Stimulated activated CD8-positive, alpha-beta memory T cell treated with anti-CD3 and anti-CD28 coated beads, Interleukin-4, amount 100 ng/mL, for 1 hour (primary cell): Measurements from ENCODE around the gene MAFB.

Experiments used
- DNase-seq, 2 donors: peaks; one replicate each; pipeline ENCODE4 v3.0.0-alpha.2; 2020; ENCODE audit warnings: low read depth in 2 of 2, low spot score in 1 of 2

The MAFB gene

GRCh38 chr20:40682104-40682981 lies 6.7 kb downstream of the MAFB start:
- DNase-seq = no peak

- no peak for DNase-seq
Observed at GRCh38 chr20:40681684-40682083, 7.4 kb downstream of the MAFB start.

GRCh38 chr20:40681165-40681564 lies 7.9 kb downstream of the MAFB start:
- no peak for DNase-seq

DNA sequence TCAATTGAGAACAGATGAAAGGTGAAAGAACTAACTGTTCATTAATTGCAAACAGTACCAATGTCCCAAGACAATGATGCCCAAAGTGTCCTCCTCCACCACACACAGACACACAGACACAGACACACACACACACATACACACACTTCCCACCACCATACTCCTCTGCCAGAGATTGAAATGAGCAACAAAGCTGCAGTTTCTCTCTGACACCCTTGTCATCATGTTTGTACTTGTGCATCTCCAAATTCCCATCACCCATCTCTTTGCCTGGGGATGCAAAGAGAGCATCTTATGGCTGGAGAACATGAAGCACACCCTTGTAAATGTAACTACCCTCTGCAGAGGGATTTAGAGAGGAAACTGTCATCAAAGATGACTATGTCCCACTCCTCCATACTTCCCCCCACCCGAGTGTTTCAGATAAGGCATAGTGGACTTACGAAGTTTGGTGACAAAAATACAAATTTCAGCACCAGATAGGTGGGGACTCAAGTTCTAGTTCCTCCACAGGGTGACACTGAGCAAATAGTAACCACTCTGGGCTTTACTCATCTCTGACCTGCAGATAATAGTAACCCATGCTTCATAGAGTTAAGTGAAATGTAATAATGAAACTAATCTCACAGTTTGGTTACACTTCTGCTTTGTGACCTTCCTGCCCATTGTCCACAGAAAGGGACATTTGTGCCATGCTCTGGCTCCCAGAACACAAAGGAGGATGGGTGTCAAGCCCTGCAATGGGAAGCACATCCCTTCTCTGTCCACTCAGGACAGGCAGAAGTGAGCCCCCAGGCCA lies 8.7 kb downstream of the MAFB start:
- no peak for DNase-seq

DNA sequence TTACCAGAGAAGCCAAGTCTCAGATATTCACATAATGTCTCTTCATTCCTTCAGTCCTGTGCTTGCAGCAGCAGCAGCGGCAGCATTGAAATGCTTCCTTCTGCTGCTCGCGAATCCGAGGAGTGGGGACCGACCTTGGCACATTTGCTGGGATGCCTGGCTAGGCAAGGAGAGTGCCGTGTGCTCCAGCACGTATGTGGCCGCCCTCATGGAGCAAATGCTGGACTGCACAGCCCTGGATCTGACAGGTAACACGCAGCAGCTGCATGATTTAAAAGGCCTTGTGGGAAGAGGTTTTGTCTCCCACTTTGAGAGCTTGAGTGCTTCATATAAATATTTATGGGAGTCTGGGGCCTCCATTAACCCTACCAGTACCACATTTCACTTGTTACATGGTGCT lies 9.9 kb downstream of the MAFB start:
- no peak for DNase-seq

GRCh38 chr20:40678286-40678875 lies 10.7 kb downstream of the MAFB start:
- no peak for DNase-seq

- DNase-seq = no peak
Observed at GRCh38 chr20:40677343-40677924, 11.6 kb downstream of the MAFB start.

DNA sequence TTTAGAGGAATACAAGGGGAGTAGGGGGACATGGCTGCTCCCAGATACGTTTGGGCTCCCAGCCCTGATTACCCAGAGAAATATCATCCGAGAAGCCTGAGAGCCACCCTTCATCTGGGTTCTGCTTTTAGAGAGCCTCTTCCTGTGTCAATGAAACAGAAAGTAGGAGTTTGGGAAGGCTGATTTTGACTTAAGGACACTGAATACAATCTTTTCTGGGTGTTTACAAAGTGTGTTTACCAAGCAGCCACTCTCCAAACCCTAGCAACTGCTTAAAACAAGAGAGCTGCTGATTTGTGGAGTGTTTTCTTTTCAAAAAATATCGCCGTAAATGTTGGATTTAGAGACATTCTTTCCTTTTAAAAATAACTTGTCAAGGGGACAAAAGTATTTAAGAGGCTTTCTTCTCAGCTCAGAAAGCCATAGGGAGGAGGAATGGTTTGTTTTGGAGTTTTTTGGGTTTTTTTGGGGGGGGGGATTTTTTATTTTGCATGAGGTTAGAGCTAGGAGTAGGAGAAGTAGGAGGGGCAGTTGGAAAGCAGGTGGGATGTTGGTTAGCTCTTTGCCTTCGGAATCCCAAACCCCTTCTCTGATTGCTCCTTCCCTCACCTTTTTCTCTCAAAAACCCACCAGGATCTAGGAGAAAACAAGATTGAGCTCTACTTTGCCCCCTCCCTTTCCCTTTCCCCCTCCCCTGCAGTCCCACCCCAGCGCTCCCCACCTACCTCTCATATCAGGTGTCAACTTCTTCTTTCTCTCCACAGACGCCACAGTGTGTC lies 12.4 kb downstream of the MAFB start:
- DNase-seq = no peak

DNA sequence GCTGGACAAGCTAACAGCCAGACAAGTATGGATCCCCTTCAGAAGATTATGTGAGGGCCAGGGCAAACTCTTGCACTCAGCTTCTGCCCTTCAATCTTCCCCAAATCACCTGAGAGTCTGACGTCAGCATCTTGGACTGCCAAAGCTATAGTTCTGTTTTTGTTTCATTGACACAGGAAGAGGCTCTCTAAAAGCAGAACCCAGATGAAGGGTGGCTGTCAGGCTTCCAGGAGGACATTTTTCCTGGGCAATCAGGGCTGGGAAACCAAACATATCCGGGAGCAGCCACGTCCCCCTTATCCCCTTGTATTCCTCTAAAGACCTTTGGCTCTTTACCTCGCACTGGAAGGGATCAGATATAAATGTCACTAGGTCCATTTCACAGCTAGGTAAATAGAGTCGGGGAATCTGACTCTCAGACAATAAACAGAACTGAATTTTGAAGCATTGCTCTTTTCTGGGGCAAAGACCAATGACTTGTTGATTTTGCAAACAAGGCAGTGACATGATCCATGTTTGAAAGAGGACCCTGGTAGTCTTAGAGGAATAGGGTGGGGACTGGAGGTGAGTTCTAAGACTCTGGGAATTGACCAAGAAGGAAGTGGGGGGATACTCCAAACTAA lies 13.3 kb downstream of the MAFB start:
- no peak for DNase-seq

GRCh38 chr20:40673442-40673841 lies 15.6 kb downstream of the MAFB start:
- DNase-seq = no peak

- DNase-seq = no peak
Observed at GRCh38 chr20:40672095-40672494, 16.9 kb downstream of the MAFB start.

GRCh38 chr20:40670253-40670652 lies 18.8 kb downstream of the MAFB start:
- DNase-seq = no peak

GRCh38 chr20:40669692-40670091 lies 19.3 kb downstream of the MAFB start:
- no peak for DNase-seq

- no peak for DNase-seq
Observed at GRCh38 chr20:40668449-40669228, 20.4 kb downstream of the MAFB start.

DNA sequence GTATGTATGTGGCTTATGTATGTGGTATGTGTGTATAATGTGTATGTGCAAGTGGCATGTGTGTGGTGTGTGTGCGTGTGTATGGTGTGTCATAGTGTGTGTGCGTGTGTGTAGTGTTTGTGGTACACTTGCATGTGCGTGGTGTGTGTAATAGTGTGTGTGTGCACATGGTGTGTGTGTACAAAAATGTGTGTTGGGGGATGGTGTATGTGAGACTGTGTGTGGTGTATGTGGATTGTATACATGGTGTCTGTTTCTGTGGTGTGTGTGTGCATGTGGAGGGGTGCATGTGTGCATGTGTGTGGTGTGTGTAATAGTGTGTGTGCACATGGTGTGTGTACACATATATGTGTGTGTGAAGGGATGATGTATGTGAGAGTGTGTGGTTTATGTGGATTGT lies 21.5 kb downstream of the MAFB start:
- DNase-seq = no peak

DNA sequence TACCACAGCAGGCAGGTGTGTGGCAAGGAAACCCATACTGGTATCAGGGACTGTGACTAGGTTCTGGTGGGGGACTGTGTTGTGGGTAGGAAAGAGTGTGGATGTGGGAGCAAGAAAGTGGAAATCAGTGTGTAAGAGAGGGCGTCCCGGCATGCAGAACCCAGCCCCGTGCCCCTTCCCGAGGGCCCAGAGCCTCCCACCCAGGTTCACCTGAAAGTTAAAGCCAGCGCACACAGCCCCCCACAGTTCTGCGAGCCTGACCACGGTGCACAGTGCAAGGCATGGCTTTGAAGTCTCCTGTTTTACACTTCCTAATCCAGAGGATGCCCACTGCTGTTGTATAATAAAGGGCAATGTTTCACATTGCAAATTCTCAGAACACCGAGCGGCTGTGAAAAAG lies 22.7 kb downstream of the MAFB start:
- no peak for DNase-seq

GRCh38 chr20:40664891-40665290 lies 24.1 kb downstream of the MAFB start:
- no peak for DNase-seq

- DNase-seq = no peak
Observed at GRCh38 chr20:40663991-40664880, 24.8 kb downstream of the MAFB start.
